ENCODE results near the gene ALKBH4. TPM values are rescaled to one million over a fixed set of nuclear protein-coding genes. Genes with fewer than 3 reads are reported as not detected.

The ALKBH4 gene
- total and polyA plus RNA-seq, 10 of the 15 experiments (the other 5 are each of a cell fraction or from before 2014, with no cell fraction given), result 4.1 to 16.9 (median 11.3) TPM

DNA sequence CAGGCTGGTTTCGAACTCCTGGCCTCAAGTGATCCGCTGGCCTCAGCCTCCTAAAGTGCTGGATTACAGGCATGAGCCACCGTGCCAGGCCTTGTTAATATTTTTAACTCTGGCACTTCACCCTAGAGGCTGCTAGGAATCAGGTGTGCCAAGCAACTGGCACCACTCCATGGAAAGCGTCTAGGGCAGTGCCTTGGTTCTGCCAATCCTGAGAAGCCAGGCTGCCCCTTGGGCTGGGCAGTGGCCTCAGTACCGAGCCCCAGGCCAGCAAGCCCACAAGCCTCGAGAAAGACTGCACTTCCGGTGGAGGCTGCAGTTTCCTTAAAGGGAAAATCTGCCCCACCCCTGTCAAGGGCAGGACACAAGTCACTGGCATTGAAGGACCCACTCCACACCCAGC lies 11.3 kb downstream of the ALKBH4 start:
- H3K9ac ChIP-seq (ENCODE audit: control insufficient read depth, insufficient read depth, low read length), result no peak overlapping the region
- H3K4me3 ChIP-seq, result no peak overlapping the region
- no peak overlapping the region for H3K27ac ChIP-seq (ENCODE audit: control insufficient read depth, insufficient read depth)
- intact Hi-C loops (cut with micrococcal nuclease; ENCODE audit: unreplicated experiment) (no loop called here), in situ Hi-C loops (cut with MboI) (loop anchor here (5.0 to 10.0 kb wide), 2 partner anchors 49 to 166 kb away; partner anchors contain the start of gene SH2B2)
- POLR2A ChIA-PET, result no interaction called here
- CTCF ChIA-PET, result interaction anchor here (1.2 to 5.4 kb wide), 2 partner anchors 48 to 654 kb away, joined by 3 to 101 read pairs; no protein-coding TSS in a partner anchor
- no peaks in the 10 kb centered on the region for H4K20me1 ChIP-seq (ENCODE audit: control insufficient read depth, insufficient read depth)
- no peak for TF ChIP-seq NFYB (IDR thresholded peaks at IDR 0.05; ENCODE audit: insufficient read depth, low read depth, low read length)
- no peak for TF ChIP-seq ZBED1 (IDR thresholded peaks at IDR 0.05; ENCODE audit: borderline replicate concordance)
- TF ChIP-seq EGR1 (IDR thresholded peaks at IDR 0.05; ENCODE audit: borderline replicate concordance in 1 of 2, low read depth in 2 of 2, low read length in 2 of 2), result no peak
- TF ChIP-seq FOXK2 (IDR thresholded peaks at IDR 0.05), result no peak
- TF ChIP-seq NFXL1 (IDR thresholded peaks at IDR 0.05; ENCODE audit: borderline replicate concordance), result no peak
- TF ChIP-seq HDAC2 (IDR thresholded peaks at IDR 0.05), result no peak
- TF ChIP-seq POLR2A (IDR thresholded peaks at IDR 0.05; ENCODE audit: low read depth, low read length), result no peak
- TF ChIP-seq ZZZ3 (IDR thresholded peaks at IDR 0.05; ENCODE audit: control insufficient read depth, insufficient read length, low read depth), result no peak
- TF ChIP-seq BRCA1 (IDR thresholded peaks at IDR 0.05; ENCODE audit: low read depth, low read length), result no peak
- no peak for TF ChIP-seq EP300 (IDR thresholded peaks at IDR 0.05; ENCODE audit: borderline replicate concordance in 1 of 2, control insufficient read depth in 1 of 2, low read depth in 2 of 2, low read length in 2 of 2)
- TF ChIP-seq RCOR1 (conservative IDR thresholded peaks at IDR 0.05; ENCODE audit: low read depth, low read length), result no peak
- no peak for TF ChIP-seq POLR2AphosphoS5 (IDR thresholded peaks at IDR 0.05; ENCODE audit: low read length)
- TF ChIP-seq JUND (IDR thresholded peaks at IDR 0.05; ENCODE audit: low read depth, low read length), result no peak
- no peak for TF ChIP-seq RAD21 (IDR thresholded peaks at IDR 0.05; ENCODE audit: insufficient read depth, low read depth, low read length)
- ATAC-seq (no peak), DNase-seq (ENCODE audit: low read depth, low spot score) (no peak), FAIRE-seq (no peak)
- no peak overlapping the region for H2AFZ ChIP-seq (ENCODE audit: control insufficient read depth, low read depth, low read length)
- peaks cover 5 to 7% of the 10 kb centered on the region in 2 experiments; a peak in 3 of 4 replicates for H3K36me3 ChIP-seq (ENCODE audit: control insufficient read depth in 2 of 2, insufficient read depth in 2 of 2, low read length in 1 of 2)
- no peaks in the 10 kb centered on the region for H3K27me3 ChIP-seq (replicated peaks in 1 of 2; ENCODE audit: control insufficient read depth in 2 of 2, insufficient read depth in 2 of 2, low read length in 1 of 2)
- H3K79me2 ChIP-seq (ENCODE audit: control insufficient read depth, insufficient read depth, low read length), result no peaks in the 10 kb centered on the region
- WGBS (ENCODE audit: insufficient coverage, insufficient replicate concordance, low lambda C conversion rate, missing lambda C conversion rate), result 65% methylated on average over 7 of the region's 7 CpGs
- H3K4me2 ChIP-seq (ENCODE audit: control insufficient read depth, insufficient read depth), result no peak overlapping the region
- no peaks in the 10 kb centered on the region for H3K4me1 ChIP-seq (ENCODE audit: control insufficient read depth, insufficient read depth, low read length)
- SMC1A ChIA-PET (ENCODE audit: uncharacterized antibody, unreplicated experiment), result interaction anchor here (1.2 to 1.3 kb wide), 2 partner anchors 48 to 49 kb away, joined by 4 to 5 read pairs; no protein-coding TSS in a partner anchor
- no TSS peak for BruUV-seq (replicated peaks)
- no peaks in the 10 kb centered on the region for H3K9me3 ChIP-seq (replicated peaks; ENCODE audit: control insufficient read depth, insufficient read depth, low read length)
- RAD21 ChIA-PET (ENCODE audit: unreplicated experiment), result interaction anchor here (1.9 kb wide), 1 partner anchor 49 kb away, joined by 6 read pairs; no protein-coding TSS in a partner anchor

Data from GM12878 (cell line).